Left ventricle myocardium inferior (tissue), 1 donor: ENCODE measurements around the gene FGF1. TPM values are rescaled to one million over a fixed set of nuclear protein-coding genes. Genes with fewer than 3 reads are reported as not detected.
A peak's percentile ranks its signal among the peaks of the same experiment; 100 is the strongest.

ENCODE experiments used
- DNase-seq: peaks from one replicate; pipeline ENCODE4 v3.0.0-alpha.2; 2020
- H3K27ac ChIP-seq: fragments of 200-600 bp; replicated peaks from 2 replicates; pipeline ENCODE4 v1.8.0; 2021
- H3K27me3 ChIP-seq: fragments of 200-600 bp; 2 replicates; pipeline ENCODE4 v1.8.0; 2021; ENCODE audit warnings: low read depth
- H3K36me3 ChIP-seq: fragments of 200-600 bp; 2 replicates; pipeline ENCODE4 v1.8.0; 2021
- H3K4me1 ChIP-seq: fragments of 200-600 bp; 2 replicates; pipeline ENCODE4 v1.8.0; 2021
- H3K4me3 ChIP-seq: fragments of 200-600 bp; 2 replicates; pipeline ENCODE4 v1.8.0; 2021; ENCODE audit warnings: mild to moderate bottlenecking, moderate library complexity
- H3K9me3 ChIP-seq: fragments of 200-600 bp; replicated peaks from 2 replicates; pipeline ENCODE4 v1.8.0; 2021
- intact Hi-C: fragments of 100-400 bp; cut with micrococcal nuclease; formaldehyde crosslinking; loops from one replicate; pipeline ENCODE4 v1.11.0; 2022
- total RNA-seq: library from RNA; stranded (reverse); fragmentation: NEBNext Ultra II Directional; extraction: Animal tissue kit (Norgen Biotek cat#: 25700); gene quantifications from one replicate; pipeline ENCODE4 v1.2.1, GENCODE V29; 2021
- TF ChIP-seq, protein P1 (sequence below): fragments of 200-600 bp; IDR thresholded peaks from 2 replicates; pipeline ENCODE4 v1.8.0; 2021; ENCODE audit warnings: antibody characterized with exemption, mild to moderate bottlenecking, borderline replicate concordance
- donor health status: DM: no; HTN: yes; CAD: no; lungs with severe emphysema.

Gene FGF1
- total RNA-seq, 1 donor from 2014 or later = 59.9 TPM

DNA sequence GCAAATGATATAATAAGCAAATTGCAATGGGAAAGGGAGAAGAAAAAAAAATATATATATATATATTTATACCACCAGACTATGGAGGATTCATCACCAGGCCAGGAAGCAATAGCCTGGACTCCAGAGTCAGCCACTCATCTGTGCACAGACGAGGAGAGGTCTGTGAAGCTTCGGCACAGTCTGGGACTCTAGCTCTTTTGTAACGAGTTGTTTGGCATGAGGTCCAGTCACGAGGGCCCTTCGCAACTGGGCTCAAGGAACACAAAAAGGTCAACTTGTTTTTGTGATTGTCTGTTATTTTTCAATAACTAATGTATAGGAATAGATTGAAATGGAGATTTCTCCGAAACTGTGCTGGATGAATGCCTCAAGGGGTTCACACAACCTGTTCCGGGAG, 14.7 kb upstream of the FGF1 start:
- TF ChIP-seq, protein P1, sequence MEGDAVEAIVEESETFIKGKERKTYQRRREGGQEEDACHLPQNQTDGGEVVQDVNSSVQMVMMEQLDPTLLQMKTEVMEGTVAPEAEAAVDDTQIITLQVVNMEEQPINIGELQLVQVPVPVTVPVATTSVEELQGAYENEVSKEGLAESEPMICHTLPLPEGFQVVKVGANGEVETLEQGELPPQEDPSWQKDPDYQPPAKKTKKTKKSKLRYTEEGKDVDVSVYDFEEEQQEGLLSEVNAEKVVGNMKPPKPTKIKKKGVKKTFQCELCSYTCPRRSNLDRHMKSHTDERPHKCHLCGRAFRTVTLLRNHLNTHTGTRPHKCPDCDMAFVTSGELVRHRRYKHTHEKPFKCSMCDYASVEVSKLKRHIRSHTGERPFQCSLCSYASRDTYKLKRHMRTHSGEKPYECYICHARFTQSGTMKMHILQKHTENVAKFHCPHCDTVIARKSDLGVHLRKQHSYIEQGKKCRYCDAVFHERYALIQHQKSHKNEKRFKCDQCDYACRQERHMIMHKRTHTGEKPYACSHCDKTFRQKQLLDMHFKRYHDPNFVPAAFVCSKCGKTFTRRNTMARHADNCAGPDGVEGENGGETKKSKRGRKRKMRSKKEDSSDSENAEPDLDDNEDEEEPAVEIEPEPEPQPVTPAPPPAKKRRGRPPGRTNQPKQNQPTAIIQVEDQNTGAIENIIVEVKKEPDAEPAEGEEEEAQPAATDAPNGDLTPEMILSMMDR = no peak
- H3K4me3 ChIP-seq = no peak overlapping the region
- peaks cover 41% of the 10 kb centered on the region for H3K4me1 ChIP-seq
- no peaks in the 10 kb centered on the region for H3K36me3 ChIP-seq
- no peaks in the 10 kb centered on the region for H3K27me3 ChIP-seq
- no peaks in the 10 kb centered on the region for H3K9me3 ChIP-seq
- no peak for DNase-seq
- intact Hi-C loops = loop anchor here (10.0 kb wide), 1 partner anchor 696 kb away; no protein-coding TSS in a partner anchor
- H3K27ac ChIP-seq = no peak overlapping the region

DNA sequence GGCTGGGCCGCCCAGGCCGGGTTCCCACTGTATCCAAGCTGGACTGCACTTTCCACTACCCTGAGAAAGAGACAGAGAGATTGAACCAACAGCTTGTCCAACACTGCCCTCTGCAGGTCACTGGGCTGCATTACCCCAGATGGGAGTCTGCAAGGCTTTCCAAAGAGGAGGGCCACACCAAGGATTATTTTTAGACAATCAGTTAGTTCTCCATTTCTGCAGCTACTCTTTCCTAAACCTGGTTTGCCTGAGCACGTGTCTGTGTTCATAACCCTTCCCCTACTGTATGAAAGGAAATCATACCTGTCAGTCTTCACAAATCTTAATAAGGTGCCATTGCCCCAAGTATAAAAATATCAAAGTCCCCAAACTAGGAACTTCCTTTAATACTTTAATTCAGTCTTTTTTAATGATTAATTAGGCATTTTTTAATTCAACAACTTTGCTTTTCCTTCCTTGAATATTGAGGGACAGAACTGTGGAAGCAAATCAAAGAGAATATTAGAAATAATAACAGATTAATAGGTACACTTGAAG, 13.4 kb upstream of the FGF1 start:
- H3K4me3 ChIP-seq = no peak overlapping the region
- H3K27ac ChIP-seq = peak overlapping the region; percentile 92
- H3K36me3 ChIP-seq = no peaks in the 10 kb centered on the region
- intact Hi-C loops = loop anchor here (5.0 kb wide), 2 partner anchors 42 to 87 kb away; no protein-coding TSS in a partner anchor
- H3K9me3 ChIP-seq = no peaks in the 10 kb centered on the region
- TF ChIP-seq, protein P1 = peak; percentile 99
- H3K4me1 ChIP-seq = peaks cover 53% of the 10 kb centered on the region
- no peaks in the 10 kb centered on the region for H3K27me3 ChIP-seq
- DNase-seq = peak; percentile 90

DNA sequence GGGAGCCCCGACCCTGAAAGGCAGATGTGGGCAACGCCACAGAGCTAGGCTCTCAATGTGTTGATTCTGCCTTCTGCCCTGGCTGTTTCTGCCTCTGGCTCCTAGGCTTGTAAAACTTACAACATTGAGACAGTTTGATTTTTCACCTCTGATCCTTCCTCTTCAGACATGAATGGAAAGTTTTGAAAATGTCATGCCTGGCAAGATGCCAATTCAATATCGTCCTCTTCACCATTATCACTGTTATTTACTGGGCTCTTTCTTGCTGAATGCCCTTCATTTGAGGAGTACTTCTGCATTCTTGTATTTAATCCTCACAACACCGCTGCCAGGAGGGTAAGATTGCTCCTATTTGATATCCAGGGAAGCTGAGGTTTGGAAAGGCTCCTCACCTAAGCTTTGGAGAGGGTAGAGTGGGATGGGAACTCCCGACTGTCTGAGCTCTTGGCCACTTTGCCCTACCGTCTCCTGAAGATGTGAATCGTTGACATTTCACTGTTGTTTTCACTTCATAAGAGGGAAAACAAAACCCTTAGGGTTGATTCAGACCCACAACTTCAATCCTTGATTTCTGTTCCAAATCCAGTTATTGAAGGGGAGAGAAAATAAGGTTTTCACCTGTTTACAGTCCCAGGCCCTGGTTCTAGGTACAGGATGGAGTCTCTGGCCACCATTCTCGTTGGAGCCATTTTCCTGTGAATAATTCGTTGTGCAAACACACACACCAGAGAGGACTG, 12.7 kb upstream of the FGF1 start:
- H3K4me3 ChIP-seq = peak overlapping the region; percentile 66
- peaks cover 56% of the 10 kb centered on the region for H3K4me1 ChIP-seq
- TF ChIP-seq, protein P1 = no peak
- intact Hi-C loops = loop anchor here (5.0 kb wide), 2 partner anchors 41 to 86 kb away; no protein-coding TSS in a partner anchor
- H3K9me3 ChIP-seq = no peaks in the 10 kb centered on the region
- H3K27me3 ChIP-seq = no peaks in the 10 kb centered on the region
- H3K27ac ChIP-seq = peak overlapping the region; percentile 92
- H3K36me3 ChIP-seq = no peaks in the 10 kb centered on the region
- no peak for DNase-seq

DNA sequence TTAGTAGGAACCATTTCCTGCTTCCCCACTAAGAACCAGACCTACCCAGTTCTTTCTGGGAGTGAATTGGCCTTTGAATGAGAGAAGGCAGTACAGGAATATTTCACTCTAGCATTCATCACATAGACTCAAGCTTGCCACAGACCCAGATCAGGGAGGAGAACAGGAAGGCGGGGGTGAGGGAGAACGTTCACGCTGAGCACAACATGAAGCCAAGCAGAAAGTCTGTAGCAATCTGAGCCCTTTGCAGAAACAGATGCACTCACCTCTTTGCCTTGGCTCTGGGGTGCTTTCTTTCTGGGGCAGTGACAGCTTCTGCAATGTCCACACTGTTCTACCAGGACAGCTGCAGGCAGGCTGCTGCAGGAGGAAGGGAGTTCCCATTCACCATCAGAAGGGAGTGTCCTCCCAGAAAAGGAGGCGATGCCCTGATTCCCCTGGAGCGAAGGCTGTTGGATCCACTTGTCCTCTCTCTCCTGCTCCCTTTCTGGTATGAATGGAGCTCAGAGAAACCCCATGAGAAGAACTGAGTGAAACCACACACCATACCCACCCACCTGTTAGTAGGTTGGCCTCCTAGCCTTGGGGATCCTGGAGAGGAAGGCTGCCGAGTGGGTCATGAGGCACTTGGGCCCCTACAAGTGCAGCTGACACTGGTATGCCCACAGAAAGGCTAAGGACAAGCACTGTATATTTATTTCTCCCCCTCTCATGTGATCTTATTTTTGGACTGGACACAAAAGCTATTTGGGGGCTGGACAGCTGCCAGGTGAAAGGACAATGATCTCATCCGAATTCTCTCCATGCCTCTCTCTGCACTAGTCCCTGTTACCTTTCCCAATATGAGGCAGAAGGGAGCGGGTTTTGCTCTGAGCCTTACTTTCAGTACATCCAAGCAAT, 11.7 kb upstream of the FGF1 start:
- H3K4me3 ChIP-seq = peak overlapping the region; percentile 66
- H3K36me3 ChIP-seq = no peaks in the 10 kb centered on the region
- DNase-seq = peak; percentile 68
- TF ChIP-seq, protein P1 = no peak
- no peaks in the 10 kb centered on the region for H3K27me3 ChIP-seq
- intact Hi-C loops = loop anchor here (5.0 kb wide), 2 partner anchors 40 to 85 kb away; no protein-coding TSS in a partner anchor
- H3K27ac ChIP-seq = peak overlapping the region; percentile 92
- peaks cover 63% of the 10 kb centered on the region for H3K4me1 ChIP-seq
- no peaks in the 10 kb centered on the region for H3K9me3 ChIP-seq

DNA sequence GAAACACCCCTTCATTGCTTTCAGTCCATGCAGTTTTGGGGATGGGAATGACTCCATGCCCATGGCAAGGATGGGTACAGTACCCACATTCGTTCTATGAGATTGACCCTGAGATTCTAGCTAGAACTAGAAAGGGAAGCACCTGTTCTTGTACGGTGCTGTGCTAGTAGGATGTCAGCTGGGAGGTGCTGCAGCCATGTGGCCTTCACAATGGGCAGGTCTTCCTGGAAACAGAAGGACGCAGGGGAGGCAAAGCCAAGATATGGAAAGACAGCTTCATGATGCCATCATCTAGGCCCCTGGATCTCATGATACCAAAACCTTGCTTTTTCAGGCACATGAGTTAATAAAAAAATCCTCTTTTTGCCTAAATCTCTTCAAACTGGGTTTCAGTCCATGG, 10.5 kb upstream of the FGF1 start:
- peaks cover 72% of the 10 kb centered on the region for H3K4me1 ChIP-seq
- H3K9me3 ChIP-seq = no peaks in the 10 kb centered on the region
- intact Hi-C loops = loop anchor here (5.0 kb wide), 2 partner anchors 39 to 84 kb away; no protein-coding TSS in a partner anchor
- DNase-seq = no peak
- TF ChIP-seq, protein P1 = no peak
- peak overlapping the region; percentile 92 for H3K27ac ChIP-seq
- no peaks in the 10 kb centered on the region for H3K27me3 ChIP-seq
- H3K4me3 ChIP-seq = peak overlapping the region; percentile 66
- H3K36me3 ChIP-seq = no peaks in the 10 kb centered on the region
